HG03103 (cell line): ENCODE results near the gene PLPP1.

ENCODE experiments used
- ATAC-seq: cut with Tn5 transposase; IDR thresholded peaks from one replicate; pipeline ENCODE4 v1.9.1; 2021; ENCODE audit warnings: low read depth; ENCODE audit not compliant: unreplicated experiment

PLPP1 gene

DNA sequence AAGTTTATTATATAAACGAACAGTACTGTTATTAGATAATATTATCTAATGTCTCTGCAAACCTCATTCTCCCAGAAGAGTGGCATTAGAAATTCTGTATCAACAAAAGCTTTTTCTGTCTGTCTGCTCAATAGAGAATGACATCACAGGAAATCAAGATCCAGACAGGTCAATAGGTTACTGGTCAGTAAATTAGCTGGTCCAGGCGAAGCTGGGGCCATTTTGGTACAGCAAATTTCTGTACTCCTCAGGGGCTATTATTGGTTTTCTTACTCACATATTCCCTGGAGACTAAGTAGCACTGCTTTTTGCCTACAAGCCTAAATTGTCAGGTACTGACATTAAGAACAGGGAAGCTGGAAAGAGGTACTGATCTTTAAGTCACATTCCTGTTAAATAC, 80.5 kb downstream of the PLPP1 start:
- ATAC-seq, result no peak

DNA sequence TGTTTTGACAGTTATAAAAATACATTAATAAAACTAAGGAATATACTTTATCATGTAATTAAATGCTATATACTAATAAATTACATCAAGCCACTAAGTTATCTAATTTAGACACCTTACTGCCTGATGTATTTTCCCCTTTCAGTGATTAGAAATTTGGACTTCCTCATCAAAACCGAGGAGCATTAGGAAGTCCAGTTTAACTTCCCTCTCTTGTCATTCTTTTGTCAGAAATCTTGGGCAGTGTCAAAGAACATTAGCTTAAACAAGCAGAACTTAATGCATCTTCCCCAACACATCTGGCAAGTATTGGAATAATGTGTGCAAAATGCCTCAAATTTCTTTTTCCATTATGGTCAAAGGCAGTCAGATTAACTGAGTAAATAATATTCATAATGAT, 81.6 kb downstream of the PLPP1 start:
- no peak for ATAC-seq

DNA sequence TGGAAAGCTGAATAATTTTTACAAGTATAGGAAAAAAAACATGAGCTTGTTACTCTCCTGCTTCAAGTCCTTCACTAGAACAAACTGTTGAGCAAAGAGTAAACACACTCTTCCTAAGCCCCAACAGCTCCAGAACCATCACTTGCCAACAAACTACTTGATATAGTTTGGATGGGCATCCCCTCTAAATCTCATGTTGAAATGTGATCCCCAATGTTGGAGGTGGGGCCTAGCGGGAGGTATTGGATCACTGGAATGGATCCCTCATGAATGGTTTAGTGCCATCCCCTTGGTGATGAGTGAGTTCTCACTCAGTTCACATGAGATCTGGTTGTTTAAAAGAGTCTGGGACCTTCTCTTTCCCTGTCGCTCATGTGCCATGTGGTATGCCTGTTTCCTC, 82.8 kb downstream of the PLPP1 start:
- no peak for ATAC-seq

DNA sequence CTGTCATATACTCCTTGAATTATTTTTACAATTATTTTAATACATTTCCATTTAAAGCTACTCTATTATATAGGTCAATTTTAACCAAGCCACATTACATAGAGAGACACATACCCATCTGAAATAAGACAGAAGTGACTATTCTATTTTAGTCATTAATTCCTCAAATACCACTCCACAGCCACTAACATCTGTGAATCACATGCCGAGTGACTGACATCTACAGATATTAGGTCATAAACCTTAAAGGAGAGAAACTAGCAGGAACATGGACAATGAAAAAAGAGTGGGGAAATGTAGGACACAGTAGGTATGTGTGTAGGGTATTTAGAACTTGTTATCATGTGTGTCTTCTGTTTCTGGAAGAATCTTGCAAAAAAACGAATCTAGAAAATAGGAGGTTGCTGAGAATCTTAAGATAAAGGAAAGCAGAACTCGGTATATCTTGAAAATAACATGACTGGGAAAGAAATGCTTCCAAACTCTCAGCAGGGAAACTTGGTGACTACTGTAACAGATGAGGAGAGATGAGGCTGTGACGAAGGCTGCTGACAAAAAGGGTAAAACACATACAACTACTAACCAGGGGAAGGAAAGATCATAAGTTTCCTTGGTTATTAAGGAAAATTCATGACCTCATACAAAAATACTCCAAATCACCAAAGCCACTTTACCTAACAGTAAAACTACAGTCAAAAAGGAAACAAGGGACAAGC, 84.6 kb downstream of the PLPP1 start:
- ATAC-seq, result no peak

DNA sequence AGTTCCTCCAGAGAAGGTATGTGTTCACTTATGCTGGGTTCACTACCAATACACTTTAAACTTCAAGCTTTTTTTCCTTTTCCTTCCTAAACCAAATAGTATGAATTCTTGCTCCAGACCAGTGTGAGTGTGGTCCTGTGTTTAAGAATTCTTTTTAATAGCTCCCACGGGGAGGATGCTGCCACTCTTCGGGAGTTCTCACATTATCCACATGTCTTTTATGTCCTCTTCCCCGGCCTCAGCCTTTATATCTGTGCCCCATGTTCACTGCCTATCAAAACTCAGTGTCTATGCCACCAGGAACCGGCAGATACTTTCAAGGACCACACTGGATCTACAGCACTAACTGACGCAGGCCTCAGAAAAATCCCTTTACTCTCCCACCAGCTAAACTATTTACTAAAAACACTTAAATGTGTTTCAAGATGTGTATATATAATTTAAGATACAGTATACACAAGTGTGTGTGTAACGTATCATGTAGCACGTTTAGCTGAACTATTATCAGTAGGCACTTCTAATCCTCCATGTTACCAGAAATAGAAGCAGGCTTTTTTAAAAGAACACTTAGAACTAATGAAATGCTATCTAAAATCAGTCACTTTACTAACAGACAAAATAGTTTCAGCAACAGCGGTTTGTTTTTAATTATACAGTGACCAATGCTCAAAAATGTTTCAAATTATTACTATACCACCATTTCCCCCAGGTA, 88.0 kb downstream of the PLPP1 start:
- ATAC-seq, result no peak

DNA sequence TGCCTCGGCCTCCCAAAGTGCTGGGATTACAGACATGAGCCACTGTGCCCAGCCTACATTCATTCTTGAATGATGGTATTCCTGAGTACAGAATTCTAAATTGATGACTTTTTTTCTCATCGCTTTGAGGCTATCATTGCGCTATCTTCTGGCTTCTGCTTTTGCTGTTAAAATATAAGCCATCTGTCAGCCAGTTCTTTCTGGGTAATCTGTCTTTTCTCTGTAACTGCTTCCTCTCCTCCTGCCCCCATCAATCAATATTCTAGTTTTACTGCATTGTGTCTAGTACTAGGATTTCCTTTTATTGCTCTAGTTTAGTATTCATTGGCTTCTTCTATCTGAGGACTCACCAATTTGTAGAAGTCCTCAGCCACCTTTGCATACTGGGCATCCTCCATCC, 89.0 kb downstream of the PLPP1 start:
- no peak for ATAC-seq

DNA sequence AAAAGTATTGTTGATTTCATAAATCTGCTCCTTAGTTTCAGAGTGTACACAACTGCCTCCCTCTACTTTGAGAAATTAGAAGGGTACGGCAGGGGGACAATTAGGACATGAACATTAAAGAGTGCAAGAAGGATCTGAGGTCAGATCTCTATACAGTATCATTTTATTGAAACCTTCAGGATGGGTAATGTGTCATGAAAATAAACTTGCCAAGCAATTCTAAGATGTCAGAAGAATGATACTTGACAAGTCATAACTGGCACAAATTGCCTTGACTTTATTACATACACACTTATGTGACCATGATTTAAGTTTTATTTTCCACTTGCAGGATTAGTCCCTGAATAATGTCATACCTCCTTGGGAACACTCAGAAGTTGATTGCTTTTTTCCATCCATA, 92.8 kb downstream of the PLPP1 start:
- ATAC-seq, result no peak

DNA sequence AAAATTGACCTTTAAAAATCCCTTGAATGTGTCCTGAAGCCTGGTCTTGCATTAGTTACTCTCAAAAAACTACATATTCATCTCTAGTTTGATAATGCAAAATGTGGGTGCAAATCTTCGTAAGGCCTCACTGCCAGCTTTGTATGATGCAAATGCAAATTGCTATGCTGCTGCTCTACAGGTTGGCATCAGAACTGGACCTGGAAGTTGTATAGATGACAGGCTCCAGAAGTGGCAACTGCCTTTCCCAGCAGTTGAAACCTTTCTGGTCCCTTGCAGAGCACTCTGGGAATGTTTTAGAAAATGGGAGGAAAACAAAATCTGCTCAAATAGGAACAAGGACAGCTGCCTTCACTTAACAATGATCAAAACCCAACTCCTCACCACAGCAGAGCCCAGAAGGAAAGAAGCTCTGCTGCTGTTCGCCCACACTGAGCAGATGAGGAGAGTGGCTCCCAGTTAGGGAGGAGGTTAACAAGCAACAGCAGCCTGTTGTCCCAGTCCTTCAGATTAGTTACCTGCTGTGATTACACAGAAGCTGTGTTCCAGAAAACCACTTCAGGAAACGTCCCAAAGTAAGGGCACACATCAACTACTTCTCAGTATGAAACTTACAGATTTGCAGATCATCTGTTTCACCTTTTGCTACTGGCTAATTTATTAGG, 93.5 kb downstream of the PLPP1 start:
- ATAC-seq, result no peak

DNA sequence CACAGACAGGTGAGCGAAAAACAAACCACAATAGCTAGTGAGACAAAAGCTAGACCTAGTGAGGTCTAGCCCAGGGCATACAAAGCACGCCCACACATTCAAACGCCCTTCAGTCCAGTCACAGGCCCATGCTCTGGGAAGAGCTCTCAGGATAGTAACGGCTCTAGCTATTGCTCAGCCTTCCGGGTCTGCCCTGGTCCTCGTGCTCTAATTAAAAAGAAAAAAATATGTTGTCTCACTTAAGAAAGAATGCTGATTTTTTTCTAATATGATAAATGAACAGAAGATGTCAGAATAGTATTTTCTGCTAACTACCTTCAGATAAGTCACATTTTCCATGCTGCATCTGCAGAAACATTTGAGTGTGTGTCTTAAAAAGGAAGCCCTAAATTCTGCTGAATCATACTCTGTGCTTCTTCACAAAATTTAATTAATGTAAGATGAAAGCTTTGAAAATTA, 94.5 kb downstream of the PLPP1 start:
- ATAC-seq, result no peak

DNA sequence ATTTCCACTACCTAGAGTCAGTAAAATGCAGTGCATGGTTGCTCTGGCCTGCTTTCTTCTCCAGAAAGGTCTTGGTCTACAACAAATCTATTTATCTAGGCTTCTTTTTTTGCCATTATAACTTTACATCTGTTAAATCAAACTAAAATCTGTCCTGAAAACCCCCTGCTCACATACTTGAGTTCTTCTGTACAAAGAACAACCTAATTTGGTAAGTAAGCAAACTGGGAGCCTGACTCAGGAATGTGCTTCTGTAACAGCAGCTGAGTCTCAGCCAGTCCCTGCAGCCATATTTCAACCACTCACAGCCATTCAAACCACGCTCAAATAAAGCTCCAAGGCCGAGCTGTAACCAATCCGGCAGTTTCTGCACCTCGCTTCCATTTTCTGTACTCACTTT, 95.8 kb downstream of the PLPP1 start:
- ATAC-seq, result no peak

DNA sequence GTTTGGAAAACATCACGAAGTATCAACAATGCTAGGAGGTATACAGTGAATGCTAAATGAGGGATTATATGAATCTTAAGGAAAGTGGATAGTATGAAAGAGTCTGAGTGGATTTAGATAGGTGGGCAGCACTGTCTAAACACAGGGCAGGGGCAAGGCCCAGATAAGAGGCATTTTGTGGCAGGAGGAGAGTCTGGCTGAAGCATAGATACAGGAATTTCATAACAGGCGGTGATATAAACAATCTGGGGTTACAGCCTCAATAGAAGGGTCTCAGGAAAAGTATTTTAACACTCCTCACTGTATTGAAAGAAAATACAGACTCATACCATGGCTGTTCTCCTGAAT, 96.9 kb downstream of the PLPP1 start:
- ATAC-seq, result no peak

DNA sequence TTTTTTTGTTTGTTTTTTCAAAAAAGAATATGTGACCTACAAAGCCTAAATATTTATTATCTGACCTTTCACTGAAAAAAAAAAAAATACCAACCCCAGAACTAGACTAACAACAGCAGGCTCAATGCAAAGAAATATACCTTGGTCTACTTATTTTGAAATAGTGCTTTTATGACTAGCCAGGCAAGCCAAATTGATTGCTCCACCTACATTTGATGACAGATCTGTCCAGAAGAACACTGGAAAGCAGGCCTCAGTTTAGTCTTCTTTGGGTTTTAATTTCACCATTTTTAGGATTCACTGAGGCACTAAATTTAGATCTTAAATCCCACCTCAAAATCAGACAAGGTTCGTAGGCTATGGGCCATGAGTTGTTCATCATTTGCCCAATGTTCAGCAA, 97.3 kb downstream of the PLPP1 start:
- no peak for ATAC-seq

DNA sequence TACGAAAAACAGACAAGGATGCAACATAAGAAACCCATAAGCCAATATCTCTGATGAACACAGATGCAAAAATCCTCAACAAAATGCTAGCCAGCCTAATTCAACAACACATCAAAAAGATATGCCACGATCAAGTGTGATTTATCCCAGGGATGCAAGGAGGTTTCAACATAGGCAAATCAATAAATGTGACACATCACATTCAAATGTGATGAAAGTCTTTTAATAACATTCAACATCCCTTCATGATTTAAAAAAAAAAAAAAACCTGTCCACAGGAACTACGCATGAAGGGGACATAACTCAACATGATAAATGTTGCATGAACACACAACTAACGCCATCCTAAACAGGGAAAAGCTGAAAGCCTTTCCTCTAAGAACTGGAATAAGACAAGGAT, 102.2 kb downstream of the PLPP1 start:
- ATAC-seq, result no peak

DNA sequence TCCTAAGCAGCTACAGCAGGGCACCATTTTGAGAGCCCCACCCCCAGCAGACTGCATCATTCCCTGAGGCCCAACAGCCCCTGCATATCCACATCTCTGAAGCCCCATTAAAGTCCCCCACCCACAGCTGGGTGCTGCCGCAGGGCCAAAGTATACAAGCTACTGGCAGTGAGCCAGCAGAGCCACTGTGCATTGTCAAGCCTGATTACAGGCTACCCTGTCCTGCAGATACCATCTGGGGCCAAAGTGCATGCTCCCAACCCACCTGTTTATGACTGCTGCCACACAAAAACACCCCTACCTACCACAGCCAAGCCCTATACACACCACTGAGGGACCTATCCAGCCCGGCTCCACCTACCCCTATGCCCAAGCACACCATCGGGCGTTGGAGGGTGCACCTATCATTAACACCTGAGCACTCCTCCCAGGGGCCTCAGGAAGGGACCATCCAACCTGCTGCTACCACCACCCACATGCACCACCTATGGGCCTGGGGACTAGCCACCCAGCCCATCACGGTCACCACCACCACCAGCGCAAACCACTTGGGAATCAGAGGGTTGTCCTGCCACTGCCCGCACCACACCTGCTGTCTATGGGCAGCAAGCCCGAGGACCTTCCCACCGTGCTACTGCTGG, 105.0 kb downstream of the PLPP1 start:
- ATAC-seq, result no peak

DNA sequence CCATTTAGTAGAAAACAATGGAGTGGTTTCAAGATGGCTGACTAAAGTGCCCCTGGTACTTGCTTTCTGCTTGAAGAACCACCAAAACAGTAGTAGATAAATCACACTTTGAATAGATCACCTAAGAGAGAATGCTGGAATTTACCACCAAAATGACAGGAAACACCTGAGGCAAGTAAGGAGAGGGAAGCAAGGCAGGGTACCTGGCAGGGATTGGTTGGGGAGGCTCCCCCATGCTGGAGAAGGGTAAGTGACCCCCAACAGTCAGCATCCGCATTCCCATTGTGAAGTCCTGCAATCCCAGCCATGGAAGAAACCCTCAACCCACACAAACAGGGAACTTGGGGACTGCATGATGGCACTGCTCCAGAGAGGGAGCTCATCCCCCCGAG, 105.5 kb downstream of the PLPP1 start:
- ATAC-seq, result no peak

DNA sequence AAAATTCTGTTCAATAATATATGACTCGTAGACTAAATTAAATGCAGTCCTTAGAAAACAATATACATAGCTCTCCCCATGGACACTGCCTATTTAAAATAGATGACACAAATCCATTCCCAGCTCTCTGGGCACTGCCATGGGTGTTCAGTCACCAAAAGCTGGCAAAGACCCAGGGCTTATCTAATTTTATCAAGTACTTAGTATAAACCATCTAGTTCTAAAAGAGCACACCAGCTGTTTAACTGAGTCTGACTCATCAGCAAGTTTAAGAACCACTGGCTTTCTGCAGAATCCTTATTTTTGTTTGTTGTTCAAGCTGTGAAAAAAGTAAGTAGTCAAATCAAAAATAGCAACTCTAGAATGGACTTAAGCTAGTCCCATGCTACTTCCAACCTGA, 107.6 kb downstream of the PLPP1 start:
- no peak for ATAC-seq

DNA sequence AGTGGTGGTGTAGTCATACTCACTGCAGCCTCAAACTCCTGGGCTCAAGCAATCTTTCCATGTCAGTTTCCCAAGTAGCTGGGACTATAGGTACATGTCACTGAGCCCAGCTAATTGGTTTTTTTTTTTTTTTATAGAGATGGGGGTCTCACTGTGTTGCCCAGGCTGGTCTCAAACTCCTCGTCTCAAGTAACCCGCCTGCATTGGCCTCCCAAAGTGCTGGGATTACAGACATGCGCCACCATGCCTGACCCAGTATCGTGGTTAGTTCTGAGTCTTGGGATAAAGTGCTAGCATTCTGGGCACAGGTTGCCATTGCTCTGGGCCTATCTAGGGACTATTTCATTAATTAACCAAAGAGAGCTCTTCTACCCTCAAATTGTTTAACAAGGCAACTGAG, 108.3 kb downstream of the PLPP1 start:
- no peak for ATAC-seq

DNA sequence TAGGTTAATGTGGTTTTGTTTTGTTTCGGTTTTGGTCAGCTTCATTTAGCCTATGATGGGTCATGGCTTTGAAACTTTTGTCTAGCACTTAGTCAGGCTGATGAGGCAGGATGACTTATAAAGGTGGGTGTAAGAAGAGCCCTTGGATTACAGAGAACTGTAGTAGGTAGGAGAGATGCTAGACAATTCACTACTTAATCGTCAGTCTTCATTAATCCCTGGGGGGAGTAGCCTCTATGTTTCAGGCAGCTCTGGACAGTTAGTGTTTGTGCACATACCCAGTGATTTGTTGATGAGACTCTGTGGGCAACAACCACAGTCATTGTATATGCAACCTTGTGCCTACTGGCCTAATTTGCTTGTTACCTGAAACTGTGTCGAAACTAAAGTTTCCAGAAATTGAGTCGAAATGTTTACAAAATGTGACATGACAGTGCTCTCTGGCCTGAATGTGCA, 113.7 kb downstream of the PLPP1 start:
- ATAC-seq, result peak; percentile 95

DNA sequence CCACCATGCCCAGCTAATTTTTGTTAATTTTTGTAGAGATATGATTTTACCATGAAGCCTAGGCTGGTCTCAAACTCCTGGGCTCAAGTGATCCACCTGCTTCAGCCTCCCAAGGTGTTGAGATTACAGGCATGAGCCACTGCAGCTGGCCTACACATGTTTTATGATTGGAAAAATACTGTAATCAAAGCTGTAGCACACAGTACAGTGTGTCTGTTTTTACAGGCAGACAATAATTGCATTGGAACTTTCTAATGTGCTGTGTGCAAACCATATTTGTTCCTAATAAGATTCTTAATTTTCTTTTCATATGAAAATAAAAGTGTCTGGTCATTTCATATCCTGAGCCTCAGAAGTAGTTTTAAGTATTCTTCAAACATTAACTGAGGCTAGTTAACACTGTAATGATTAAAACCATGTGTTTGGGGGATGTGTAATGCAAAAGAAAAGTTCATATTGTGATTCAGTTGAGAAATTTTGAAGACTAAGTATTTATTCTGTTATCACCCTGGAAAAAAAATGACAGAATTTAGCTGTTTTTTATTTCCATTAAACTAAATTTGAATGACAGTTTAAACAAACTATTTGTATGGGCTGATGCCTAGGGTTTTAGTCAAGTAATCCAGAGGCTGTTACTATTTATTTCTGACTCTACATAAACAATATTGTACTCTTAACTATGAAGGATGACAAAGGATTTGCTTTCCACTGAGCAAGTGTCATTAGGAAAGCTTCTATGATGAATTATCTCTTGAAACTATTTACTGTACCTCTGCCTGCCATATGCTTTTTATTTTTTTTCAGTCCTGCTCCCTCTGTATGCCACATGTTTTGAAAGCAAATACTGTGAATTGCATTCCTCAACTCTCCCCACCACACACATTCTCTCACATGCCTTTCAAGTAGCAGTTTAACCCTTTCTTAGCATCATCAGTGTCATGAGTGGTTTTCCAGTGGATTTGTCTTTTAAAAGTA, 115.5 kb downstream of the PLPP1 start:
- ATAC-seq, result no peak

DNA sequence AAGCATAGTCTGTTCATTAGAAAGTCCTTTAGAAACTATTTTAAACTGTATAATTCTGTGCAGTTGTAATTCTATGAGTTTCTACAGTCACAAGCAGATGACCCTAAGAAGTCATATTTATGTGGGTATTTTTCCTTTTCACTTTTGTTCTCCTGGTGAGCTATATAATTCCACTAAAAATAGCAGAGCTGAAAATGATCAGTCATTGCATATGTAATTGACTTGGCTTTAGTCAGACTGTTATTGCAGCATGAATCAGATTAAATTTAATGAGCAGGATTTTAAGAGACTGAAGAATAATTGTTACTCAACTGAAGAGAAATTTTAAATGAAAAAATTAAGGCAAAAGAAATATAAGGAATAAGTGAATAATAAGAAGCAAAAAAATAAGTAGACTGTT, 118.5 kb downstream of the PLPP1 start:
- no peak for ATAC-seq
